ENCODE data around the gene CIAO3.

CIAO3 gene

DNA sequence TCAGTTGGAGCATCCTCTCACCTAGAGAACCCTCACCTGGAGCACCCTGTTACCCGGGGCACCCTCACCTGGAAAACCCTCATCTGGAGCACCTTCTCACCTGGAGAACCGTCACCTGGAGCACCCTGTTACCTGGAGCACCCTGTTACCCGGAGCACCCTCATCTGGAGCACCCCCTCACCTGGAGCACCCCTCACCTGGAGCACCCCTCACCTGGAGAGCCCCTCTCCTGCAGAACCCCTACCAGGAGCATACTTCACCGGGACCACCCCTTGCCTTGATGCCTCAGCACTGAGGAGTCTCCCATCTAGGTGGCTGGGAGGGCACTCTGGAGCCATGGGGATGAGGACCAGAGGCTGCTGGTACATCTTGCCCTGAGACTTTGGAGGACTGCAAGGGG lies 31.8 kb downstream of the CIAO3 start:
- POLR2A ChIA-PET = no interaction called here
- CTCF ChIA-PET = interaction anchor here (1.3 to 10.1 kb wide), 4 partner anchors 11 to 347 kb away, joined by 3 to 210 read pairs (median 47); partner anchors contain the start of genes CHTF18, RHOT2 and RPUSD1
- H3K4me3 ChIP-seq (ENCODE audit: low read depth, low read length) = no peak overlapping the region
- TF ChIP-seq, protein P1, sequence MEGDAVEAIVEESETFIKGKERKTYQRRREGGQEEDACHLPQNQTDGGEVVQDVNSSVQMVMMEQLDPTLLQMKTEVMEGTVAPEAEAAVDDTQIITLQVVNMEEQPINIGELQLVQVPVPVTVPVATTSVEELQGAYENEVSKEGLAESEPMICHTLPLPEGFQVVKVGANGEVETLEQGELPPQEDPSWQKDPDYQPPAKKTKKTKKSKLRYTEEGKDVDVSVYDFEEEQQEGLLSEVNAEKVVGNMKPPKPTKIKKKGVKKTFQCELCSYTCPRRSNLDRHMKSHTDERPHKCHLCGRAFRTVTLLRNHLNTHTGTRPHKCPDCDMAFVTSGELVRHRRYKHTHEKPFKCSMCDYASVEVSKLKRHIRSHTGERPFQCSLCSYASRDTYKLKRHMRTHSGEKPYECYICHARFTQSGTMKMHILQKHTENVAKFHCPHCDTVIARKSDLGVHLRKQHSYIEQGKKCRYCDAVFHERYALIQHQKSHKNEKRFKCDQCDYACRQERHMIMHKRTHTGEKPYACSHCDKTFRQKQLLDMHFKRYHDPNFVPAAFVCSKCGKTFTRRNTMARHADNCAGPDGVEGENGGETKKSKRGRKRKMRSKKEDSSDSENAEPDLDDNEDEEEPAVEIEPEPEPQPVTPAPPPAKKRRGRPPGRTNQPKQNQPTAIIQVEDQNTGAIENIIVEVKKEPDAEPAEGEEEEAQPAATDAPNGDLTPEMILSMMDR (IDR thresholded peaks at IDR 0.05; ENCODE audit: insufficient read depth, low read length, missing control alignments) = no peak
- no peak for DNase-seq (ENCODE audit: low read depth, low spot score)

DNA sequence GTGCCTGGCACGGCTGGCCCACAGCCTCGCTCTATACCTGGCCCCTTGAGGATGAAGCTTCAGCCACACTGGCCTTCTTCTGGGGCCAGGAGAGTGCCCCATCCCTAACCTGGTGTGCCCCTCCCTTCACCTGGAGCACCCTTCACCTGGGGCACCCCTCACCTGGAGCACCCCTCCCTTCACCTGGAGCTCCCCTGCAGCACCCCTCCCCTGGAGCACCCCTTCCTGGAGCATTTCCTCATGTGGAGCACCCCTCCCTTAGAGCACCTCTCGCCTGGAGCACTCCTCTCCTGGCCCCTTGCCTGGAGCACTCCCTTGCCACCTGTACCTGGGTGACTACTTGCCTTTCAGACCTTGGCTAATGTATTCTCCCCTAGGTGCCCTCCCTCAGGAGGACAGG lies 32.8 kb downstream of the CIAO3 start:
- no peak overlapping the region for H3K4me3 ChIP-seq (ENCODE audit: low read depth, low read length)
- CTCF ChIA-PET = interaction anchor here (1.2 to 10.1 kb wide), 4 partner anchors 8 to 395 kb away, joined by 3 to 210 read pairs (median 6); partner anchors contain the start of genes CHTF18 and RPUSD1
- DNase-seq (ENCODE audit: low read depth, low spot score) = no peak
- TF ChIP-seq, protein P1 (IDR thresholded peaks at IDR 0.05; ENCODE audit: insufficient read depth, low read length, missing control alignments) = no peak
- POLR2A ChIA-PET = interaction anchor here (1.2 kb wide), 1 partner anchor 18 kb away, joined by 3 read pairs; the partner anchor contains the start of gene WDR24

DNA sequence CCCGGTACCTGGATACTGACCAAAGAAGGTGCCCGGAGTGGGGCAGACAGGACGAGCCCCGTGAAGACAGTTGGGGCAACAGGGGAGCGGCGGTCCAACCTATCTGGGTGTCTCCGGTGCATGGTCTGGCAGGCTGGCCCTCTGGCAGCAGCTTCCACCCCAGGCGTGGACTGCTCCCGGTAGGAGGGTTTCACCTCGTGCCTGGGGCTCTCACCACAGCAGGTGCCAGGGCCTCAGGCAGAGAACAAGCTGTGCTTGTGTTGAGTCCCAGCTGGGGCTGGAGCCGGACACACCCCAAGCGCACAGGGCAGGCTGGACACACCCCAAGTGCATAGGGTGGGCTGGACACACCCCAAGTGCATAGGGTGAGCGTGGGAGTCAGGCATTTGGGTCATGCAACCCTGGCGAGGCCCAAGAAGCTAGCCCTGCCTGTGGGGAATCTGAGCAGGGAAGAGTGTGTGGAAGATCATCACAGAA lies 33.7 kb downstream of the CIAO3 start:
- TF ChIP-seq, protein P1 (IDR thresholded peaks at IDR 0.05; ENCODE audit: insufficient read depth, low read length, missing control alignments) = no peak
- no peak for DNase-seq (ENCODE audit: low read depth, low spot score)
- ChIA-PET POLR2A (interaction anchor here (1.2 kb wide), 1 partner anchor 17 kb away, joined by 3 read pairs; the partner anchor contains the start of gene WDR24), CTCF (interaction anchor here (1.0 to 2.0 kb wide), 5 partner anchors 9 to 396 kb away, joined by 3 to 9 read pairs (median 3); no protein-coding TSS in a partner anchor)
- no peak overlapping the region for H3K4me3 ChIP-seq (ENCODE audit: low read depth, low read length)

DNA sequence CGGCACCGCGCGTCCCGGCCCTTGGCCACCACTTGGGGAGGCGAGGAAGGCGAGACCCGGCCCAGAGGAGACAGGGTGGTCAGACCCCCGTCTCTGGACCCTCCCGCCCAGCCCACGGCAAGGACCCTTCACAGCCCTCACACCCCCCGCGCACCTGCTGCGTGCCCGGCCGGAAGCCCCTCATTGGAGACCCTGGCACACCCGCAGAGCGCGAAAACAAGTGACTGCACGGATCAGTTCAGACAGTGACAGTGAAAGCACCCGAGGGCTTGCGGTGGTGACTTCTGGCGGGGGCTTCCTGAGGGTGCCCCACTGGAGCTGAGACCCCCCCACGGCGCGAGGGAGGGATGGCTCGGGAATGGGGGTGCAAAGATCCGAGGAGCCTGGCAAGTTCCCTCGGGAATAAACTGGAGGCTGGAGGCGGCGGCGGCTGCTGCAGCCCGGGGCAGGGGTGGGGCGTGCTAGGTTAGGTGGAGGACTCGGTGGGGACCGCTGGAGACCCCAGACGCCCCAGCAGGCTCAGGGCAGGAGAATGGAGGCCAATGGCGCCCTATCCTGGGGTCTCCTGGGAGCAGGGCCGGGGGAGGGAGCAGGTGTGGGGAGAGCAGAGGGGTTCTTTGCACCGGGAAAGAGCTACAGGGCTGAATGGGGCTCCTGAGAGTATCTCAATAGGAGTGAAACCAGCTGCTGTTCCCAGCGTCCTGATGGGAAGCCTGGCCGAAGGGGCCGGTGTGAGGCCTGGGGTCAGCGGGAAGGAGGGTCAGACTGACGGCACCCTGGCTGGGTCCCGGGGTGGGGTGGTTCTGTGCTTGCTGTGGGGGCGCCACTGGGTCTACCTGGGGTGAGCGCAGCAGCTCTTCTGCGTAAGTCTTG lies 34.4 kb downstream of the CIAO3 start:
- ChIA-PET POLR2A (interaction anchor here (1.2 kb wide), 1 partner anchor 16 kb away, joined by 3 read pairs; the partner anchor contains the start of gene WDR24), CTCF (interaction anchor here (1.0 to 2.0 kb wide), 4 partner anchors 9 to 397 kb away, joined by 3 to 9 read pairs (median 4); no protein-coding TSS in a partner anchor)
- TF ChIP-seq, protein P1 (IDR thresholded peaks at IDR 0.05; ENCODE audit: insufficient read depth, low read length, missing control alignments) = no peak
- no peak overlapping the region for H3K4me3 ChIP-seq (ENCODE audit: low read depth, low read length)
- no peak for DNase-seq (ENCODE audit: low read depth, low spot score)

DNA sequence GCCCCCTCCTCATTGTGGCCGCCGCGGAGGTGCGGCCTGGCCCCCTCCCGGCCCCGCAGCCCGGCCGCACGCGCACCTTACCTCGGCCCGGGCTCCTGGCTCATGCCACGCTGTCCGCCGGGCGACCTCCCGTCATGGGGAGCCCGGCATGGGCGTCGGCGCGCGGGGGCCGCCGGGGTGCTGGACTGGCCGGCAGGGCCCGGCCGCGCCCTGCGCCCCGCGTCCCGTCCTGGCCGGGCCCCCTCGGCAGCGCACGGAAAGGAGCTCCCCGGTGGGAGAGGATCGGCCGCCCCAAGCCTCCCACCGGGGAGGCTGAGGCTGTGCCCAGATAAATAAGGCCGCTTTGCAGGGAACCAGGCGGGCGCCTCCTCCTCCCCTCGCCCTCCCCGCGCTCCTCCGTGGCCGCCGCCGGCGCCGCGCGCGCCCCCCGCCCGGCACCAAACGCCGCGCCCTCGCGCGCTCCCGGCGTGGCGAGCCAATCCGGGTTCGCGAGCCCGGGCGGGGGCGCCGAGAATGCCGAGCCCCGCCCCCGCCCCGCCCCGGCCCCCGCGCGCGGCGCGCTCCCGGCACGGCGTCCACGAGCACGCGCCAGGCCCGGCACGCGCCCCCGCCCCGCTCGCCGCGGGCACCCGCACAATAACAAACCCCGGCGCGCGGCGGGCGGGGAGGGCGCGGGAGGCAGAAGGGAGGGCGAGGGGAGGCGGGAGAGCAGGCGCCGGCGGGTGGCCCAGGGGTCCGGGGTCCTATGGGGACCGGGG lies 35.2 kb downstream of the CIAO3 start, which contains the start of gene FBXL16:
FBXL16 (minus strand) TSS at position 371 of the 758 bp plus-strand sequence. CDS start 8,396 bp downstream, outside the sequence.
- ChIA-PET POLR2A (no interaction called here), CTCF (no interaction called here)
- H3K4me3 ChIP-seq (ENCODE audit: low read depth, low read length) = peak within 1 kb of the TSS; percentile 12; the same call in 1 of the 2 replicates
- TF ChIP-seq, protein P1 (IDR thresholded peaks at IDR 0.05; ENCODE audit: insufficient read depth, low read length, missing control alignments) = no peak
- DNase-seq (ENCODE audit: low read depth, low spot score) = no peak
